D721Med (cell line): ENCODE results near the gene LMF1.

Experiments
- DNase-seq: peaks from one replicate; pipeline ENCODE4 v3.0.0; 2011; ENCODE audit warnings: low spot score; ENCODE audit not compliant: insufficient read length
- FAIRE-seq: peaks from 2 replicates; lab custom pipeline; 2011; peaks lifted over from hg19 to GRCh38; lab: Jason Lieb, UNC
- TF ChIP-seq, protein P1 (sequence below): IDR thresholded peaks from 2 replicates; pipeline ENCODE4 v1.5.1; 2012; ENCODE audit warnings: mild to moderate bottlenecking, control low read depth; ENCODE audit not compliant: insufficient read depth; ENCODE audit errors: missing control alignments

Gene LMF1

DNA sequence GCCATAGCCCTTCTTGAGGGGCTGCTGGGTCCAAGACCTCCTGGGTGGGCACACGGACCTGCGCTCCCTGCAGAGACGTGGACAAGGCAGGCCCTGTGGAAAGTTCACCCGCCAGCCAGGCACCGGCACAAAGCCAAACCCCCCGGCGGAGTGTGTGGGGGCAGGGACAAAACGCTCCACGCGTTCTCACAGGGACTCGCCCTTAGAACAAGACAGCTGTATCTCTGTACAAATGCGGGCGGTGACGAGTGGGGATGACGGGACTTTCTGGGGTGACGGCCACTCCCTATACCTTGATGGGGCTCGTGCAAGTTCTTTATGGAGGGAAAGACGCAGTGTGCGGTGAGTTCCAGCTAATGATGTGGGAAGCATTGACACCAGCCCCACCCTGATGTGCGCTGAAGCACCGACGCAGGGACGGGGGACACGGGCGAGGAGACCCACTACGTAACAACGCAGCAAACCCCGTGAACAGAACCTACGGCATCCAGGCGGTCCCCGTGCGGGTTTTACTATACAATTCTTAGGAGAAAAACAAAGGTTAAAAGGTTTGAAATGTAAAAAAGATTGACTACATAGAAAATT, 49.4 kb downstream of the LMF1 start:
- FAIRE-seq: no peak
- DNase-seq: no peak
- TF ChIP-seq, protein P1, sequence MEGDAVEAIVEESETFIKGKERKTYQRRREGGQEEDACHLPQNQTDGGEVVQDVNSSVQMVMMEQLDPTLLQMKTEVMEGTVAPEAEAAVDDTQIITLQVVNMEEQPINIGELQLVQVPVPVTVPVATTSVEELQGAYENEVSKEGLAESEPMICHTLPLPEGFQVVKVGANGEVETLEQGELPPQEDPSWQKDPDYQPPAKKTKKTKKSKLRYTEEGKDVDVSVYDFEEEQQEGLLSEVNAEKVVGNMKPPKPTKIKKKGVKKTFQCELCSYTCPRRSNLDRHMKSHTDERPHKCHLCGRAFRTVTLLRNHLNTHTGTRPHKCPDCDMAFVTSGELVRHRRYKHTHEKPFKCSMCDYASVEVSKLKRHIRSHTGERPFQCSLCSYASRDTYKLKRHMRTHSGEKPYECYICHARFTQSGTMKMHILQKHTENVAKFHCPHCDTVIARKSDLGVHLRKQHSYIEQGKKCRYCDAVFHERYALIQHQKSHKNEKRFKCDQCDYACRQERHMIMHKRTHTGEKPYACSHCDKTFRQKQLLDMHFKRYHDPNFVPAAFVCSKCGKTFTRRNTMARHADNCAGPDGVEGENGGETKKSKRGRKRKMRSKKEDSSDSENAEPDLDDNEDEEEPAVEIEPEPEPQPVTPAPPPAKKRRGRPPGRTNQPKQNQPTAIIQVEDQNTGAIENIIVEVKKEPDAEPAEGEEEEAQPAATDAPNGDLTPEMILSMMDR: no peak

GRCh38 chr16:920717-921116, 50.1 kb downstream of the LMF1 start:
- FAIRE-seq (no peak), DNase-seq (no peak)
- TF ChIP-seq, protein P1: no peak

DNA sequence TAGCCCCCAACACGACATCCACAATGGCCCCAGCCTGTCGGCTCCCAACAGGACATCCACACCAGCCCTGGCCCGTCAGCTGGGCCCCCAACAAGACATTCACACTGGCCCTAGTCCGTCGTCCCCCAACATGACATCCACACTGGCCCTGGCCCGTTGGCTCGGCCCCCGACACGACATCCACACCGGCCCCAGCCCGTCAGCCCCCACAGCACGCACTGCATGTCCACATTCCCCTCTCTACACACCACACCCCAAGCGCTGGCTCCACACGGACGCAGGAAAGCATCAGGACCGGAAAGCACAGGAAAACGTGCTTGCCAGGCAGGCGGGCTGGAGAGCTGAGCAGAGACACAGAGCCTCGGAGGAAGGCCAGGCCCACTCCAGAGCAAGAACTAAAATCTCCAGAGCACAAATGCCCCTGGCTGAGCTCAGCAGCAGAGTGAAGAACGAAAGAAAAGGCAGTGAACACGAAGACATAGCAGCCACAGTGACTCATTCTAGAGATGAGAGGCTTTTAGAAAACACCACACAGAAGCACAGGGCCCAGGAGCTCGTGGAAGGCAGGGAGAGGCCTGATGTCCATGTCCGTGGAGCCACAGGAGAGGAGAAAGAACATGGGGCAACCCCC, 50.6 kb downstream of the LMF1 start:
- DNase-seq (no peak), FAIRE-seq (no peak)
- TF ChIP-seq, protein P1: no peak

DNA sequence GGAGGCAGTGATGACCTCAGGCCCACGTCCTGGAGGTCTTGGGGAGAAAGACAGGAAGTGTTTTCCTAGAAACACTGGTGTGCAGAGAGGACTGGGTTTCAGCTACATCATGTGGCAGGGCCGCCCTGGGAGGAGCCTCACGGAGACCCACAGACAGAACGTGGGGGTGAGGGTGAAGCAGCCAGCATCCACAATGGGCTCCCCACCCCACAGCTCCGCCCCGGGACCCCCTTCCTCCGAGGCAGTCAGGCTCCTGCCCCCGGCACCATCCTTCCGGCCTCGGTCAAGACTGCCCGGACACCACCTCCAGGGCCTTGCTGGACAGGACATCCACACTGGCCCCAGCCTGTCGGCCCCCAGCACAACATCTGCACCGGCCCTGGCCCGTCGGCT, 51.1 kb downstream of the LMF1 start:
- TF ChIP-seq, protein P1: no peak
- FAIRE-seq: no peak
- DNase-seq: no peak

GRCh38 chr16:918741-919657, 51.8 kb downstream of the LMF1 start:
- DNase-seq (no peak), FAIRE-seq (no peak)
- TF ChIP-seq, protein P1: no peak

GRCh38 chr16:918068-918467, 52.7 kb downstream of the LMF1 start:
- DNase-seq: no peak
- TF ChIP-seq, protein P1: no peak
- no peak for FAIRE-seq
